SU-DHL-6 (cell line): ENCODE data around the gene RYR2.

Source experiments
- H2AFZ ChIP-seq: fragments of 200-600 bp; sonication (generic); 2 replicates; pipeline ENCODE4 v1.6.1; 2014; ENCODE audit warnings: low read depth, mild to moderate bottlenecking, moderate library complexity, mixed read lengths, antibody characterized with exemption, low read length; ENCODE audit not compliant: severe bottlenecking
- H3F3A ChIP-seq: fragments of 200-600 bp; shearing (Covaris generic); 2 replicates; pipeline ENCODE4 v1.6.0; 2016; ENCODE audit warnings: antibody characterized with exemption, mild to moderate bottlenecking; ENCODE audit not compliant: insufficient read depth
- H3K27ac ChIP-seq: fragments of 200-600 bp; sonication (generic); 2 replicates; pipeline ENCODE4 v1.5.1; 2016; ENCODE audit warnings: low read depth, mild to moderate bottlenecking, low read length, moderate library complexity, mixed read lengths
- H3K27me3 ChIP-seq: fragments of 200-600 bp; sonication (generic), shearing (Covaris generic); 2 replicates; pipeline ENCODE4 v1.6.0; 2014; ENCODE audit warnings: mild to moderate bottlenecking, low read length
- H3K36me3 ChIP-seq: fragments of 200-600 bp; sonication (generic); 2 replicates; pipeline ENCODE4 v1.6.1; 2014; ENCODE audit warnings: mild to moderate bottlenecking, low read length, mixed read lengths
- H3K4me2 ChIP-seq: fragments of 300-600, 200-600 bp; shearing (Covaris generic), sonication (generic); 2 replicates; pipeline ENCODE4 v1.6.0; 2014; ENCODE audit warnings: low read length, low read depth, mild to moderate bottlenecking; ENCODE audit not compliant: poor library complexity, severe bottlenecking
- H3K4me3 ChIP-seq: fragments of 200-600 bp; sonication (generic); 2 replicates; pipeline ENCODE4 v1.5.1; 2014; ENCODE audit warnings: antibody characterized with exemption, low read length, mild to moderate bottlenecking, mixed read lengths; ENCODE audit not compliant: insufficient read depth, poor library complexity, severe bottlenecking
- H3K79me2 ChIP-seq: fragments of 200-600 bp; sonication (generic); 2 replicates; pipeline ENCODE4 v1.6.1; 2014; ENCODE audit warnings: mild to moderate bottlenecking, low read length, moderate library complexity; ENCODE audit not compliant: insufficient read depth
- H3K9ac ChIP-seq: fragments of 200-600 bp; sonication (generic); 2 replicates; pipeline ENCODE4 v1.7.0; 2014; ENCODE audit warnings: mild to moderate bottlenecking, low read length
- H3K9me2 ChIP-seq: fragments of 200-600 bp; sonication (generic); replicated peaks from 2 replicates; pipeline ENCODE4 v1.6.1; 2014; ENCODE audit warnings: low read length; ENCODE audit not compliant: insufficient read depth
- H3K9me3 ChIP-seq: fragments of 200-600 bp; sonication (generic); 2 replicates; pipeline ENCODE4 v1.6.1; 2014; ENCODE audit warnings: low read length, mixed read lengths; ENCODE audit not compliant: insufficient read depth
- H4K20me1 ChIP-seq: fragments of 200-600 bp; sonication (generic); 2 replicates; pipeline ENCODE4 v1.6.1; 2014; ENCODE audit warnings: low read depth, mild to moderate bottlenecking, antibody characterized with exemption, low read length, moderate library complexity, mixed read lengths
- CTCF ChIP-seq: fragments of 200-600 bp; sonication (generic); IDR thresholded peaks from one replicate; pipeline ENCODE4 v1.5.1; 2017; ENCODE audit warnings: antibody characterized with exemption, mild to moderate bottlenecking, low read length, moderate library complexity; ENCODE audit not compliant: insufficient read depth, poor library complexity, severe bottlenecking
- EZH2phosphoT487 ChIP-seq: fragments of 200-600 bp; sonication (generic), shearing (Covaris generic); conservative IDR thresholded peaks from 2 replicates; pipeline ENCODE4 v1.6.1; 2018; ENCODE audit warnings: mild to moderate bottlenecking, antibody characterized with exemption, low read length, moderate library complexity, mixed read lengths

The RYR2 gene

GRCh38 chr1:237679687-237680086, 637.7 kb downstream of the RYR2 start:
- no peak overlapping the region for H3K4me2 ChIP-seq
- no peaks in the 10 kb centered on the region for H3K79me2 ChIP-seq
- no peaks in the 10 kb centered on the region for H3K9me3 ChIP-seq
- H3K27me3 ChIP-seq = no peaks in the 10 kb centered on the region
- no peak overlapping the region for H2AFZ ChIP-seq
- H3K4me3 ChIP-seq = no peak overlapping the region
- no peak overlapping the region for H3K9ac ChIP-seq
- H4K20me1 ChIP-seq = no peaks in the 10 kb centered on the region
- H3K36me3 ChIP-seq = no peaks in the 10 kb centered on the region
- TF ChIP-seq EZH2phosphoT487 (no peak), CTCF (no peak)
- H3K9me2 ChIP-seq = no peaks in the 10 kb centered on the region
- H3K27ac ChIP-seq = no peak overlapping the region
- H3F3A ChIP-seq = no peaks in the 10 kb centered on the region

- Histone ChIP-seq H3K79me2 (no peaks in the 10 kb centered on the region), H3K4me3 (no peak overlapping the region), H3K9ac (no peak overlapping the region), H3K4me2 (no peak overlapping the region), H3K9me3 (no peaks in the 10 kb centered on the region), H3K9me2 (no peaks in the 10 kb centered on the region), H4K20me1 (no peaks in the 10 kb centered on the region), H3K27ac (no peak overlapping the region), H3K27me3 (no peaks in the 10 kb centered on the region), H2AFZ (no peak overlapping the region), H3F3A (no peaks in the 10 kb centered on the region), H3K36me3 (no peaks in the 10 kb centered on the region)
- TF ChIP-seq EZH2phosphoT487 (no peak), CTCF (no peak)
Measured at GRCh38 chr1:237681210-237681609, 639.2 kb downstream of the RYR2 start.

GRCh38 chr1:237684236-237684635, 642.3 kb downstream of the RYR2 start:
- H2AFZ ChIP-seq = no peak overlapping the region
- no peaks in the 10 kb centered on the region for H3K36me3 ChIP-seq
- no peaks in the 10 kb centered on the region for H3K79me2 ChIP-seq
- no peaks in the 10 kb centered on the region for H3K9me2 ChIP-seq
- no peak overlapping the region for H3K4me3 ChIP-seq
- no peaks in the 10 kb centered on the region for H3F3A ChIP-seq
- H3K9ac ChIP-seq = no peak overlapping the region
- no peaks in the 10 kb centered on the region for H4K20me1 ChIP-seq
- TF ChIP-seq CTCF (no peak), EZH2phosphoT487 (no peak)
- H3K27ac ChIP-seq = no peak overlapping the region
- H3K4me2 ChIP-seq = no peak overlapping the region
- no peaks in the 10 kb centered on the region for H3K9me3 ChIP-seq
- no peaks in the 10 kb centered on the region for H3K27me3 ChIP-seq
